RKO (cell line): ENCODE results near the gene CNGA1.
A peak's percentile ranks its signal among the peaks of the same experiment; 100 is the strongest.
"Not testable (repeated sequence)": the region's sequence is repeated elsewhere in the genome, so short reads cannot be mapped to it uniquely, and the experiment has no call there.

Experiments used
- DNase-seq: peaks from one replicate; pipeline ENCODE4 v3.0.0-alpha.2; 2016; ENCODE audit warnings: low spot score

CNGA1 gene

GRCh38 chr4:47954677-47955076 is 61.8 kb downstream of the CNGA1 start:
- no peak for DNase-seq

- no peak for DNase-seq
Observed at GRCh38 chr4:47954245-47954644, 62.2 kb downstream of the CNGA1 start.

- DNase-seq: no peak
Observed at GRCh38 chr4:47945930-47946726, 70.4 kb downstream of the CNGA1 start.

DNA sequence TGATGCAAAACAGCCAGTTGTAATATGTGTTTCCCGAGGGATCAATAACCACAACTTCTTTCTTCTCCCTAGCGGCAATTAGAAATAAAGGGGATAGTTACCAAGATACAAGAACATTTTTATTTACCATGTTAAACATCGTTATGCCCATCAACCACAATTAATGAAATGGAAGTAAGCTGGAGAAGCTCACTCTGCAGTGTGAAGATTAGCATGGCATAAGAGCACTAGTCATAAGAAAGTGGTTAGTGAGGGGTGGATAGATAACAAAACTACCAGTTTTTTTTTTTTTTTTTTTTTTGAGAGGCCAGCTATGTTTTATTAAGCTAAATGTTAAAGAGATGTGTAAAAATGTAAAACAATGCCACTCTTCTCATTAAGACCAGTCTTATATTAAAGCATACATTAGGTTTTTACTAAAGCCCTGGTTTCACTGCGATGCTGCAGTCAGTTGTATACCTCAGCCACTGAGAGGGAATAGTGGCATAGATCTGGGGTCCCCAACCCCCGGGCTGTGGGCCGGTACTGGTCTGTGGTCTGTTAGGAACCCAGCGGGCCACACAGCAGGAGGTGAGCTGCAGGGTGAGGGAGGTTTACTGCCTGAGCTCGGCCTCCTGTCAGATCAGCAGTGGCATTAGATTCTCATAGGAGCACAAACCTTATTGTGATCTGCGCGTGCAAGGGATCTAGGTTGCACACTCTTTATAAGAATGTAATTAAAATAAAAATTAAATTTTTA is 74.2 kb downstream of the CNGA1 start:
- DNase-seq: no peak

- no peak for DNase-seq
Observed at GRCh38 chr4:47939456-47939855, 77.0 kb downstream of the CNGA1 start.

- no peak for DNase-seq
Observed at GRCh38 chr4:47936336-47936735, 80.1 kb downstream of the CNGA1 start.

DNA sequence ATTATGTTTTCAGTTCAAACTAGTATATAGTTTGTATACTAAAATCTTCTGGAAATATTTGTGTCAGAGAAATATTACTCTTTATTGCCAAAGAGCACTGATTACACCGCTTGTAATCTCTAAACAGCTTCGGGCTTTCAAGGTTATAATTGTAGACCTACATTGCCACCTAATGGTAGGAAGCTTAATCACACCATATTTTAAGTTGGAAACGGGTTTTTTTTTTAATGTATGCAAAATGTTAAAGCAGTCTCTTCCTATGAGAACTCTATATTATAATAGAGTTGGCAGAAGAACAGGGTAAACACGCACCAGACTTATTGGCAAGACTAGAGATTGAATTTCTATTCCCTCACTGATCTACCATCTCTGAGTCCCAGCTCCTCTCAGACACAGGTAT is 82.6 kb downstream of the CNGA1 start:
- peak; percentile 69 for DNase-seq

GRCh38 chr4:47930971-47931804 is 85.3 kb downstream of the CNGA1 start:
- DNase-seq: no peak

DNA sequence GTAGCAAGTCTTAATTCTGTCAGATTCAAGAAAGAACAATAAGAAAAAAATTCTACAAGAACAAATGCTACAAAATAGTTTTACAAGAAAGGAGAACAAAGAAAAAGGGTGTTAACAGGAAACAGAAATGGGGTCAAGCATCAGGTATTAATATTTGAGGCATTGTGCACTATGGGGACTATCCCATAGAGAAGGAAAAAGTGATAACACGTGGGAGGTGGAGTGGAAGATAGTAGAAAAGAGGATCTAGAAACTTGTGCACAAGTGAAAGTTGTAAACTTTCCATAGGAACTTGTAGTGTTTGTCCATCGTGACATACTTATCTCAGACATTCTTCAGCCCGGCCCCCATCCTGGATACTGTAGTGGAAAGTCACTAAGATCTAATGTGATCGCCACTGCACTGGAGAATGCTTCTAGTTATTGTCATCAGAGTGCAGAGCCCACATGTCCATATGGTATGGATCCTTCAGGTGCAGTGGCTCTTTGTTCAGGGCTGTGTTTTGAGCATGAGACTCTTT is 86.7 kb downstream of the CNGA1 start:
- no peak for DNase-seq

DNA sequence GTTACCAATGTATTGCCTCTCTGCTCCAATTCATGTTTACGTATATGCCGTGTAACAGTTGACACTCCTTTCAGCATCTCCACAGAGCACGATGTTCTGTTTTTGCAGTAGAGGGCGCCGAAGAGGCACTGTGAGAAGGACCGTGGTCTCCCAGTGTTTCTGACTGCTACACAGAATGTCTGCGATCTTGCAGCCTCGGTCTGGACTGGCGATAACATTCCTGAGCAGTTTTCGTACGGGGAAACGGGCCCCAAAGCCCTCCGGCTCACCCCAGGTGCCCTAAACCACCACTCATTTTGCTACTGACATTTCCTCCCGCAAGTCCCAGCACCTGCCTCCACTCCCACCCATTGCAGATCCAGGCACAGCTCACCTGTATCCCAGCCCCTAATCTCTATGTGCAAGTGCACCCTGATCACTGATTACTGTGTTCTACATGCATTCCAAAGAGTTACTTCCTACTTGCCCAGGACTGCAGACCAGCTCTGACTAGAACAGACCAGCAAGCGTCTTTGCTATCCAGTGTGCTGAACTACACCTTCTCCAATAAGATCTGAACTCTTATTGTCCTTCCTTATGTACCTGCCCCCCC is 89.7 kb downstream of the CNGA1 start:
- DNase-seq: peak; percentile 25

DNA sequence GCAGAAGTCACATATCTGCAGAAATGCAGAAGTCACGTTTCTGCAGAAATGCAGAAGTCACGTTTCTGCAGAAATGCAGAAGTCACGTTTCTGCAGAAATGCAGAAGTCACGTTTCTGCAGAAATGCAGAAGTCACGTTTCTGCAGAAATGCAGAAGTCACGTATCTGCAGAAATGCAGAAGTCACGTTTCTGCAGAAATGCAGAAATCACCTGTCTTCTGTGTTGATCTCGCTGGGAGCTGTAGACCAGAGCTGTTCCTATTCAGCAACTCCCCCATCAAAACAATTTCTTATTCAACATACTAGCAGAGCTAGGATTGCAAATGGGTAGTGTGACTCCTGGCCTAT is 93.2 kb downstream of the CNGA1 start:
- DNase-seq: not testable (repeated sequence)

- DNase-seq: not testable (repeated sequence)
Observed at GRCh38 chr4:47922436-47923260, 93.8 kb downstream of the CNGA1 start.

GRCh38 chr4:47917163-47917562 is 99.3 kb downstream of the CNGA1 start:
- not testable (repeated sequence) for DNase-seq

GRCh38 chr4:47915378-47915777 is 101.1 kb downstream of the CNGA1 start:
- no peak for DNase-seq

- DNase-seq: no peak
Observed at GRCh38 chr4:47914926-47915237, 101.6 kb downstream of the CNGA1 start.

GRCh38 chr4:47914220-47914925 is 102.1 kb downstream of the CNGA1 start, which contains the start of gene NFXL1:
Gene NFXL1 (minus strand): TSS chr4:47914583. CDS start chr4:47914203, 380 bp downstream.
- peak; percentile 97 for DNase-seq

GRCh38 chr4:47913861-47914219 is 102.6 kb downstream of the CNGA1 start:
- DNase-seq: no peak

DNA sequence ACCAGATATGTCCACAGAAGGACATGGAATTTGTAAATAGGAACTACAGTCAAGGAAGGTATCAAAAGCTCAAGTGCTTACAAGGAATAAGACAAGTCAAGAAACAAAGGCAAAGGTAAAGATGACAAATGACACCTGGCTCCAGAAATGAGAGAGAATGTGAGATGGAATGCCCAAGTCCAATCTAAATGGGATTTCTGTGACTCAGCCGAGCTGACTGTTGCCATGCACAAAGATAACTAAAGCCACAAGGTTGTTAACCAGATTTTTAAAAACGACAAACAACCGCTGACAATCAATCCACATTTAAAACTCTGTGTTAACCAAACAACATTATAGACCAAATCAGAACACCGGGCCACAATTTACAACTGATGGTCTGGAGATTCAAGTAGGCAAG is 103.2 kb downstream of the CNGA1 start:
- peak; percentile 75 for DNase-seq

DNA sequence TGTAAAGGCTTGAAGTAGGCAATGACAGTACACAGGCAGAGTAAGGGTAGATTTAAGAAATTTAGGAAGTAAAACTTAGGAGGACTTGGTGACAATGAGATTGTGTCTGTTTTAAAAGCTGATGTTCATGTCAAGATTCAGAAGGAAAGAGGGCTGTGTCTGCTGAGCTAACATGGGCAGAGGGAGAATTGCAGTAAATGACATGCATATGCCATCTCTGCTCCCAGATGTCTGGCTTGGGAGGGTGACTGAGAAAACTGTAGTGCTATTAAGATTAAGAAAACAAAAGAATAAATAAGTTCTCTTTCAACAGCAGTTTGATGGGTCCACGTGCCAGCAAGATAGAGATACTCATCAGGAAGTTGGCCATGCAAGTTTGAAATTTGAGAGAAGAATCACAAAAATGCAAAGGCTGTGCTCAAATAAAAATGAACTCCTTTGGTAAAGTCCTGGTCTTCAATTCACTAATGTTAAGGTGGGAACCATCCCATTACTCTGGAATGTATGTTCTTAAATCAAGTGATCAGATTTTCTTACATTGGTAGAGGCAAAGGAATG is 109.3 kb downstream of the CNGA1 start:
- DNase-seq: no peak

- DNase-seq: no peak
Observed at GRCh38 chr4:47899639-47900038, 116.8 kb downstream of the CNGA1 start.
